ENCODE data around the gene TBR1. TPM values are rescaled to one million over a fixed set of nuclear protein-coding genes. Genes with fewer than 3 reads are reported as not detected.

TBR1 gene
- total and polyA plus RNA-seq, 2 experiments from 2014 or later = not detected

- TF ChIP-seq REST (IDR thresholded peaks at IDR 0.05; ENCODE audit: unreplicated experiment) (no peak), EZH2phosphoT487 (IDR thresholded peaks at IDR 0.05; ENCODE audit: unreplicated experiment) (no peak)
These were observed 27.8 kb upstream of the TBR1 start (continued) for GRCh38 chr2:161388146-161388779.

GRCh38 chr2:161391737-161392506, 24.2 kb upstream of the TBR1 start:
- Mint-ChIP-seq H3K27me3 (ENCODE audit: insufficient read depth, low read depth, poor library complexity) (no peaks in the 10 kb centered on the region), H3K9me3 (no peaks in the 10 kb centered on the region), H3K36me3 (ENCODE audit: low read depth) (peaks cover 29% of the 10 kb centered on the region), H3K4me3 (no peak overlapping the region), H3K27ac (peak overlapping the region; percentile 7; the same call in 1 of the 2 replicates), H3K4me1 (peaks cover 21% of the 10 kb centered on the region)
- no peak; the same call in 2 of the 3 replicates for ATAC-seq
- no peaks in the 10 kb centered on the region for H3K79me2 ChIP-seq (replicated peaks; ENCODE audit: insufficient read depth)
- H3F3A ChIP-seq (replicated peaks; ENCODE audit: low read depth) = no peaks in the 10 kb centered on the region
- H3K4me1 ChIP-seq (ENCODE audit: insufficient read depth) = peaks cover 22% of the 10 kb centered on the region
- no peak for DNase-seq (ENCODE audit: low spot score)
- H3K36me3 ChIP-seq (ENCODE audit: insufficient read depth) = peaks cover 18% of the 10 kb centered on the region; the same call in 1 of the 2 replicates
- H3K27me3 ChIP-seq (ENCODE audit: insufficient read depth) = no peaks in the 10 kb centered on the region
- H3K4me2 ChIP-seq = no peak overlapping the region
- no peak overlapping the region for H2AFZ ChIP-seq
- H3K4me3 ChIP-seq = no peak overlapping the region
- no peaks in the 10 kb centered on the region; the same call in 1 of the 2 replicates for H4K20me1 ChIP-seq (replicated peaks; ENCODE audit: insufficient read depth)
- H3K9me2 ChIP-seq (ENCODE audit: insufficient read depth) = no peaks in the 10 kb centered on the region
- H3K27ac ChIP-seq (ENCODE audit: low read depth) = no peak overlapping the region
- no peak for TF ChIP-seq CTCF (conservative IDR thresholded peaks at IDR 0.05; ENCODE audit: low read depth in 2 of 2)
- TF ChIP-seq REST (IDR thresholded peaks at IDR 0.05; ENCODE audit: unreplicated experiment) = no peak
- no peak for TF ChIP-seq EZH2phosphoT487 (IDR thresholded peaks at IDR 0.05; ENCODE audit: unreplicated experiment)
- no peak for TF ChIP-seq ZNF114 (CRISPR knock-in tag; IDR thresholded peaks at IDR 0.05)
- TF ChIP-seq ZNF462 (CRISPR knock-in tag; IDR thresholded peaks at IDR 0.05) = no peak
- TF ChIP-seq STAT1 (IDR thresholded peaks at IDR 0.05; ENCODE audit: unreplicated experiment) = no peak
- no peak for TF ChIP-seq NANOG (IDR thresholded peaks at IDR 0.05; ENCODE audit: borderline replicate concordance)

Measured in GM23338 (cell line).